GM19397 (cell line): ENCODE results near the gene GRIK1.

ENCODE experiments used
- ATAC-seq: cut with Tn5 transposase; IDR thresholded peaks from one replicate; pipeline ENCODE4 v1.9.1; 2021; ENCODE audit warnings: mild to moderate bottlenecking, moderate library complexity; ENCODE audit not compliant: unreplicated experiment

GRIK1 gene

GRCh38 chr21:29499734-29500343, 440.0 kb downstream of the GRIK1 start:
- ATAC-seq: no peak

DNA sequence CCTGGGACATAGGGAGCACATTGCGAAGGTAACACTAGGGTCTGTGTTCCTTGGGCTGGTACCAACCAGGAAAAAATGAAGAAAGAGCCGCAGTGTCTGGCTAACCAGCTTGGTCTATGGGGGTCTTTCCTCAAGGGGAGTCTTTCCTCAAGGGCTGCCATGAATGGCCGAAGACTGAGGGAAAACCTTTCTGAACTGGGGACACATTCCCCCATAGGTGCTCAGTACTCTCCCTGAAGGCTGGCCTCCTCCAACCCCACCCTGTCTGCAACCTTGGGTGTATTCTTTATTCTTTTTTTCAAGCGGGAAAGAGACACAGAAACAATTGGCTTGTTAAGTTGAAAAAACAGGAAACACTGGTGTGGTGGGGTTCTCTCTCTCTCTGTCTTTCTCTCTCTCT, 440.6 kb downstream of the GRIK1 start:
- no peak for ATAC-seq

- no peak for ATAC-seq
Measured at GRCh38 chr21:29496337-29496736, 443.5 kb downstream of the GRIK1 start.

- no peak for ATAC-seq
Measured at GRCh38 chr21:29490016-29490415, 449.8 kb downstream of the GRIK1 start.

GRCh38 chr21:29487154-29487553, 452.6 kb downstream of the GRIK1 start:
- no peak for ATAC-seq
